Prostate gland (tissue), 2 donors: ENCODE measurements around the gene ADI1.

Experiments used
- POLR2A ChIP-seq: fragments of 450-650 bp; IDR thresholded peaks from one replicate; pipeline ENCODE4 v1.6.1; 2016; ENCODE audit warnings: antibody characterized with exemption, mild to moderate bottlenecking
- POLR2AphosphoS5 ChIP-seq: sonication (generic); formaldehyde crosslinking; IDR thresholded peaks from one replicate; pipeline ENCODE4 v1.6.1; 2017; ENCODE audit warnings: antibody characterized with exemption
- TF ChIP-seq, protein P1 (sequence below), 4 experiments: fragments of 200-600 bp in 2 of 4; fragments of 450-650 bp in 2 of 4; sonication (generic) in 2 of 4; IDR thresholded peaks; 1 replicate in 3 of 4; 2 replicates in 1 of 4; pipeline ENCODE4 v1.5.1; 2016 to 2019; ENCODE audit warnings: antibody characterized with exemption in 4 of 4, mild to moderate bottlenecking in 2 of 4, moderate library complexity in 2 of 4

DNA sequence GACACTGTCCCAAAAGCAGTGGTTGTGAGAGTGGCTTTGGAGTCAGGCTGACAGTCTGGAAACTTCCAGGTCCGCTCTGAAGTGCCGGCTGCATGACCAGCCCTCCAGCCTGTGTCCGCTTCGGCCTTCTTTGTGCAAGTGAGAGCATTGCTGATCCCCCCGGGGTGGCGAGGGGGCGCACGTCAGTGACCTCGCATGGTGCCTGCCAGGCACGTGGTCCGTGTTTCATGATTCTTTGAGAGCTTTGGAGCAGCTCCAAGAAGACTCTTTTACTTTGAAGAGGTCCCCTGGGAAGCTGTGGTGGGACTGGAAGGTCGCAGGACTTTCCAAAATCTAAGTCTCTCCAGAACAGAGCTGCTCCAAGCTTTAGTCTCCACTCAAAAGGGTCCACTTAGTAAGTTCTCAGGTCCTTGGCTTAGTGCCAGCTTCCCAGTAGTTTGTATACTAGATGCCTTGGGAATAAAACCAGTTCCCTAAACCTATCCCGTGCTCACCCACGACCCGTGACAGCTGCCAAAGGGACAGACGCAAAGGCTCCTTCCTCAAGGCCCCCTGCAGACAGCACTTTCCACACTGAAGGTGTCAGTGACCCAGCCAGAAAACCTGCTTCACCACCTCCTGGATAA is 68.8 kb downstream of the ADI1 start:
- TF ChIP-seq POLR2A (no peak), POLR2AphosphoS5 (no peak)
- TF ChIP-seq, protein P1, sequence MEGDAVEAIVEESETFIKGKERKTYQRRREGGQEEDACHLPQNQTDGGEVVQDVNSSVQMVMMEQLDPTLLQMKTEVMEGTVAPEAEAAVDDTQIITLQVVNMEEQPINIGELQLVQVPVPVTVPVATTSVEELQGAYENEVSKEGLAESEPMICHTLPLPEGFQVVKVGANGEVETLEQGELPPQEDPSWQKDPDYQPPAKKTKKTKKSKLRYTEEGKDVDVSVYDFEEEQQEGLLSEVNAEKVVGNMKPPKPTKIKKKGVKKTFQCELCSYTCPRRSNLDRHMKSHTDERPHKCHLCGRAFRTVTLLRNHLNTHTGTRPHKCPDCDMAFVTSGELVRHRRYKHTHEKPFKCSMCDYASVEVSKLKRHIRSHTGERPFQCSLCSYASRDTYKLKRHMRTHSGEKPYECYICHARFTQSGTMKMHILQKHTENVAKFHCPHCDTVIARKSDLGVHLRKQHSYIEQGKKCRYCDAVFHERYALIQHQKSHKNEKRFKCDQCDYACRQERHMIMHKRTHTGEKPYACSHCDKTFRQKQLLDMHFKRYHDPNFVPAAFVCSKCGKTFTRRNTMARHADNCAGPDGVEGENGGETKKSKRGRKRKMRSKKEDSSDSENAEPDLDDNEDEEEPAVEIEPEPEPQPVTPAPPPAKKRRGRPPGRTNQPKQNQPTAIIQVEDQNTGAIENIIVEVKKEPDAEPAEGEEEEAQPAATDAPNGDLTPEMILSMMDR (IDR thresholded peaks at IDR 0.05) = no peak
